IPS DF 6.9 (cell line): ENCODE data around the gene PLCB1.

ENCODE experiments used
- DNase-seq: peaks from one replicate; pipeline ENCODE4 v3.0.0-alpha.2; 2013; ENCODE audit warnings: low read depth, low spot score
- H3K27ac ChIP-seq: one replicate; pipeline ENCODE4 v1.5.1; 2013; ENCODE audit warnings: low read length, control low read depth
- H3K27me3 ChIP-seq: 2 replicates; pipeline ENCODE4 v1.6.1; 2013; ENCODE audit warnings: mild to moderate bottlenecking, low read length; ENCODE audit not compliant: control insufficient read depth, insufficient read depth
- H3K36me3 ChIP-seq: 2 replicates; pipeline ENCODE4 v1.6.1; 2013; ENCODE audit warnings: low read length; ENCODE audit not compliant: control insufficient read depth, insufficient read depth
- H3K4me1 ChIP-seq: 2 replicates; pipeline ENCODE4 v1.6.1; 2013; ENCODE audit warnings: low read length; ENCODE audit not compliant: control insufficient read depth, insufficient read depth
- H3K4me3 ChIP-seq: 2 replicates; pipeline ENCODE4 v1.5.1; 2013; ENCODE audit warnings: mild to moderate bottlenecking, low read length
- H3K9me3 ChIP-seq: 2 replicates; pipeline ENCODE4 v1.6.1; 2013; ENCODE audit warnings: low read length, inconsistent platforms; ENCODE audit not compliant: control insufficient read depth, insufficient read depth
- WGBS: extraction: QIAGEN DNeasy Blood & Tissue Kit; methylation state at CpG from one replicate; pipeline ENCODE4 v1.1.7; 2013; ENCODE audit warnings: mixed read lengths, missing lambda C conversion rate; ENCODE audit not compliant: insufficient read length, insufficient coverage; 5-methylcytosine and 5-hydroxymethylcytosine counted together

The PLCB1 gene

GRCh38 chr20:8421981-8422380 is 289.9 kb downstream of the PLCB1 start:
- WGBS = no CpG with 5 or more reads among the region's 2 CpGs

GRCh38 chr20:8423482-8423881 is 291.4 kb downstream of the PLCB1 start:
- H3K9me3 ChIP-seq = no peaks in the 10 kb centered on the region
- no peak for DNase-seq
- WGBS = no CpG with 5 or more reads among the region's 2 CpGs
- no peaks in the 10 kb centered on the region for H3K4me1 ChIP-seq
- no peaks in the 10 kb centered on the region for H3K36me3 ChIP-seq
- no peak overlapping the region for H3K4me3 ChIP-seq
- H3K27ac ChIP-seq = no peak overlapping the region
- H3K27me3 ChIP-seq = no peaks in the 10 kb centered on the region

More at GRCh38 chr20:8421981-8422380, 289.9 kb downstream of the PLCB1 start:
- Histone ChIP-seq H3K27ac (no peak overlapping the region), H3K27me3 (no peaks in the 10 kb centered on the region), H3K4me3 (no peak overlapping the region), H3K36me3 (no peaks in the 10 kb centered on the region), H3K9me3 (no peaks in the 10 kb centered on the region), H3K4me1 (no peaks in the 10 kb centered on the region)
- no peak for DNase-seq

GRCh38 chr20:8424010-8424409 is 291.9 kb downstream of the PLCB1 start:
- no peaks in the 10 kb centered on the region for H3K27me3 ChIP-seq
- no peaks in the 10 kb centered on the region for H3K4me1 ChIP-seq
- H3K27ac ChIP-seq = no peak overlapping the region
- no peak for DNase-seq
- H3K36me3 ChIP-seq = no peaks in the 10 kb centered on the region
- H3K4me3 ChIP-seq = no peak overlapping the region
- no peaks in the 10 kb centered on the region for H3K9me3 ChIP-seq
- WGBS = no CpG with 5 or more reads among the region's 2 CpGs

- Histone ChIP-seq H3K4me3 (no peak overlapping the region), H3K27me3 (no peaks in the 10 kb centered on the region), H3K4me1 (no peaks in the 10 kb centered on the region), H3K36me3 (no peaks in the 10 kb centered on the region), H3K9me3 (no peaks in the 10 kb centered on the region), H3K27ac (no peak overlapping the region)
- DNase-seq = no peak
- no CpG with 5 or more reads among the region's 4 CpGs for WGBS
These were observed 292.9 kb downstream of the PLCB1 start for GRCh38 chr20:8425016-8425415.

GRCh38 chr20:8425802-8426201 is 293.7 kb downstream of the PLCB1 start:
- H3K27me3 ChIP-seq = no peaks in the 10 kb centered on the region
- H3K27ac ChIP-seq = no peak overlapping the region
- DNase-seq = no peak
- no peaks in the 10 kb centered on the region for H3K36me3 ChIP-seq
- H3K9me3 ChIP-seq = no peaks in the 10 kb centered on the region
- H3K4me3 ChIP-seq = no peak overlapping the region
- no peaks in the 10 kb centered on the region for H3K4me1 ChIP-seq
- no CpG with 5 or more reads among the region's 4 CpGs for WGBS

- H3K9me3 ChIP-seq = no peaks in the 10 kb centered on the region
- H3K4me1 ChIP-seq = no peaks in the 10 kb centered on the region
- H3K27ac ChIP-seq = no peak overlapping the region
- no peaks in the 10 kb centered on the region for H3K36me3 ChIP-seq
- WGBS = no CpG with 5 or more reads among the region's 2 CpGs
- H3K4me3 ChIP-seq = no peak overlapping the region
- H3K27me3 ChIP-seq = no peaks in the 10 kb centered on the region
- no peak for DNase-seq
These were observed 295.5 kb downstream of the PLCB1 start for GRCh38 chr20:8427419-8428040.

GRCh38 chr20:8428988-8429387 is 296.9 kb downstream of the PLCB1 start:
- DNase-seq = no peak
- Histone ChIP-seq H3K27ac (no peak overlapping the region), H3K4me1 (no peaks in the 10 kb centered on the region), H3K9me3 (no peaks in the 10 kb centered on the region), H3K4me3 (no peak overlapping the region), H3K27me3 (no peaks in the 10 kb centered on the region), H3K36me3 (no peaks in the 10 kb centered on the region)
- WGBS = no CpG with 5 or more reads among the region's 3 CpGs

- Histone ChIP-seq H3K27ac (no peak overlapping the region), H3K9me3 (no peaks in the 10 kb centered on the region), H3K4me3 (no peak overlapping the region), H3K36me3 (no peaks in the 10 kb centered on the region), H3K4me1 (no peaks in the 10 kb centered on the region), H3K27me3 (no peaks in the 10 kb centered on the region)
- WGBS = no CpG with 5 or more reads among the region's 11 CpGs
- DNase-seq = no peak
These were observed 299.7 kb downstream of the PLCB1 start for GRCh38 chr20:8431538-8432434.

- H3K27ac ChIP-seq = no peak overlapping the region
- H3K4me1 ChIP-seq = no peaks in the 10 kb centered on the region
- H3K4me3 ChIP-seq = no peak overlapping the region
- H3K27me3 ChIP-seq = no peaks in the 10 kb centered on the region
- no peaks in the 10 kb centered on the region for H3K9me3 ChIP-seq
- no peak for DNase-seq
- no peaks in the 10 kb centered on the region for H3K36me3 ChIP-seq
- no CpG with 5 or more reads among the region's 7 CpGs for WGBS
These were observed 300.5 kb downstream of the PLCB1 start for GRCh38 chr20:8432435-8433148.

- no peaks in the 10 kb centered on the region for H3K27me3 ChIP-seq
- no CpG with 5 or more reads among the region's 3 CpGs for WGBS
- no peak overlapping the region for H3K4me3 ChIP-seq
- DNase-seq = no peak
- H3K27ac ChIP-seq = no peak overlapping the region
- H3K9me3 ChIP-seq = no peaks in the 10 kb centered on the region
- no peaks in the 10 kb centered on the region for H3K36me3 ChIP-seq
- H3K4me1 ChIP-seq = no peaks in the 10 kb centered on the region
These were observed 301.2 kb downstream of the PLCB1 start for GRCh38 chr20:8433291-8433690.
